OCI-LY3 (cell line): ENCODE measurements around the gene SDK1.

Experiments used
- CTCF ChIP-seq: fragments of 200-600, 300-600 bp; sonication (generic); IDR thresholded peaks from 2 replicates; pipeline ENCODE4 v1.5.1; 2014; ENCODE audit warnings: antibody characterized with exemption, low read length, low read depth
- EZH2phosphoT487 ChIP-seq: fragments of 200-600 bp; shearing (Covaris generic); IDR thresholded peaks from 2 replicates; pipeline ENCODE4 v1.6.1; 2018; ENCODE audit warnings: antibody characterized with exemption, mixed run types, low read depth

GRCh38 chr7:4065190-4065589, 764.1 kb downstream of the SDK1 start:
- TF ChIP-seq CTCF: no peak
- TF ChIP-seq EZH2phosphoT487: no peak
